ENCODE measurements around the gene TSPAN32. TPM values are rescaled to one million over a fixed set of nuclear protein-coding genes. Genes with fewer than 3 reads are reported as not detected.

TSPAN32 gene
- total RNA-seq, 1 experiment from 2014 or later: 0.39 TPM

DNA sequence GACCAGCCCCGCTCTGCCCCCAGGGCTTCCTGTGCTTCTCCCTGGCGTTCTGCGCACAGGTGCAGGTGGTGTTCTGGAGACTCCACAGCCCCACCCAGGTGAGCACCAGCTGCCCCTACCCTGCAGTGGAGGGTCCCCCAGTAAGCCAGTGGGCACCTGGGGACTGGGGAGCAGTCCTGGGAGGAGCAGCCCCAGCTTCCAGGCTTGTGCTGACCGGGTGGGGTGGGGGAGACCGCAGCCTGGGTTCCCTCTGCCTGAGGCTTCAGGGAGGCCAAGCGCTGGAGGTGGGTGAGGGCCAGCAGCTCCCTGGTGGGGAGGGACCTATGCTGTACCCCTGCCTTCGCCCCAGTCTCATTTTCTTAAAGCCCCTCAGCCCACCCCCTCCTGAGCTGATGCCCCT lies 6.9 kb downstream of the TSPAN32 start:
- Histone ChIP-seq H3K4me1 (replicated peaks) (peaks cover 84% of the 10 kb centered on the region), H3K27me3 (replicated peaks) (no peaks in the 10 kb centered on the region), H3K36me3 (no peaks in the 10 kb centered on the region), H3K4me3 (no peak overlapping the region), H3K9me3 (replicated peaks) (no peaks in the 10 kb centered on the region), H3K27ac (no peak overlapping the region)
- no peak for DNase-seq (ENCODE audit: low read depth in 1 of 2, low spot score in 2 of 2)

DNA sequence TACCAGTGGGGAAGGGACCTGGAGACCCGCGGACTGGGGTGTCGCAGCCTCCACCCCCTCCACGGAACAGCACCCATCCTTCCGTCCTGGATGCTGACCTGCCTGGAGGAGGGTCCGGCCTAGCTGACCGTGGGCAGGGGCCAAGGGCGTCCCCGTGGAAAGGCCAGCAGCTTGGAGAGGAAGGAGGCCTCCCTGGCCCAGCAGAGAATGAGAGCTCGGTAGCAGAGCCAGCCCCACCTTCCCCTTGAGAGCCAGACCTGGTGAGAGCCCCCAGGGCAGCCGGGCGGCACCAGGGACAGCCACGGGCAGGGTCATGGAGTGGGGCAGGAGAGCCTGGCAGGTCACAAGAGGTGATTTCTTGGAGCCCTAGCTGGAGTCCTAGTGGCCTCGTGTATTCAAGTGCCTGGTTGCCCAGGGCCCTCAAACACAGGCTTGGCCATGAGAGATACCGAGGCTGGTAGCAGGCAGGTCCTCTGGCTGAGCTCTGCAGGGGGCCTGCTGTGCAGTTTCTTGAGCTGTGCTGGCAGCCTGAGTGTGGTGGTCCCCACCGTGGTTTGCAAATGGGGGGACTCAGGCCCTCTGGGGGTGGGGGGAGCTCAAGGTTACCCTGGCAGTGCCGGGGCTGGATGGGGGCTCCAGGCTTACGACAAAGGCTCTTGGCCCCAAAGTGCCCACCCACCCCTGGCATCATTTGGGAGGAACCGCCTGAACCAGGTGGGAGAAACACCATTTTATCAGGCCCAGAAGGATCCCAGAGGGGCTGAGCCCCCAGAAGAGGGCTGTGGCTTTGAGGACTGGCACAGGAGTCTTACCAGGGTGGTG lies 7.6 kb downstream of the TSPAN32 start:
- no peaks in the 10 kb centered on the region for H3K36me3 ChIP-seq
- DNase-seq (ENCODE audit: low read depth in 1 of 2, low spot score in 2 of 2): no peak
- no peak overlapping the region for H3K27ac ChIP-seq
- no peak overlapping the region for H3K4me3 ChIP-seq
- no peaks in the 10 kb centered on the region for H3K27me3 ChIP-seq (replicated peaks)
- no peaks in the 10 kb centered on the region for H3K9me3 ChIP-seq (replicated peaks)
- peaks cover 83% of the 10 kb centered on the region for H3K4me1 ChIP-seq (replicated peaks)

DNA sequence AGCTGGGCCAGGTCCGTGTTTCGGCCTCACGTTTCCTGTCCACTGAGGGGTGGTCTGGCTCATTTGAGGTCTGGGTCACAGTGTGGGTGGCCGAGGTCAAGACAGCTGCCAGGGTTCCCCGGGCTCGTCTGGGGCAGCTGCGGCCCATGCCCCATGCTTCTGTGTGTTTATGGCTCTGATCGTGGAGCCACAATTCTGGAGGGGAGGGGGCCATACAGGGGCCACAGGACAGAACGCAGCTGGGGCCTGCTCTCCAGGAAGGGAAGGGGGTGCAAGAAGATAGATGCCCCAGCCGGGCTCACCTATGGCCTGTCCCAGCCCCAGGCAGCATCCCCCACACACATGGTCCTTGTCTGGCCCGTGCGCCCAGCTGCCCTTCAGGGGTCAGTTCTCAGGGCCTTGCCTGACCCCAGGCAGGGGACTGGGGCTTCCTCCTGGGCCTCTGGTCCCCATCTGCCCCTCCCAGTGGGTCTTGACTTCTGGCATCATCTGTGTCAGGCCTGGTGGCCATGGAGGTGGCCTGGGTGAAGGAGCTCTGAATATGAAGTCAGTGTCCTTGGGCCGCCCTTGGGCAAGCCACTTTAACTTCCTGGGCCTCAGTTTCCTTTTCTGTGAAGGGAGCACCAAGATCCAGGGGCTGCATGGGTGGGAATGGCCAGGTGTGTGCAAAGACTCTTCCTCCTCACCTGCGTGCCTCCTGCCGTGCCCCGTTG lies 8.4 kb downstream of the TSPAN32 start:
- Histone ChIP-seq H3K9me3 (replicated peaks) (no peaks in the 10 kb centered on the region), H3K4me3 (no peak overlapping the region), H3K4me1 (replicated peaks) (peaks cover 82% of the 10 kb centered on the region), H3K36me3 (no peaks in the 10 kb centered on the region), H3K27me3 (replicated peaks) (no peaks in the 10 kb centered on the region), H3K27ac (no peak overlapping the region)
- no peak for DNase-seq (ENCODE audit: low read depth in 1 of 2, low spot score in 2 of 2)

DNA sequence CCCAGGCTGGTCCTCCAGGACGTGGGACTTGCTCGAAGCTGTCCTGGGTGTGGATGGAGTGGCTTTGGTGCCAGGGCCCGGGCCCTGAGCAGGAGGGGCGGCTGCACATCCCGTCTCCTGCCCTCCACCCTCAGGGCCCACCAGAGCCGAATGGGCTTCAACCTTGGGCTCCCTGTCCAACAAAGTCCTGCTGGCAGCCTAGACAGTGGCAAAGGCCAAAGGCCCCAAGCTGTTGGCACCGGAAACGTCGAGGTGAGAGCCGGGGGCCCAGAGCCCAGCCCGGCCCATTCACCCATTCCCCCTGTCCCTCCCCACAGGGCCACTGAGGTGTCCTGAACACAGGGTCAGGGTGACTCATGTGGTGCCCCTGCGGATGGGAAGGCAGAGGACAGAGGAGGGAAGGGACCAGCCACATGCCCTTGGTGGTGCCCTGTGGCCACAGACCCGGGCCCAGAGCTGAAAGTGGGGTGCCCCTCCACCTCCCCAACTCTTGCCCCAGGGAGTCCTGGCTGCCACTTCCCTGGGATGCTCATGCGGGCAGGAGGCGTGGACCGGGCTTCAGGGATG lies 9.1 kb downstream of the TSPAN32 start:
- H3K9me3 ChIP-seq (replicated peaks): no peaks in the 10 kb centered on the region
- no peak for DNase-seq (ENCODE audit: low read depth in 1 of 2, low spot score in 2 of 2)
- H3K4me1 ChIP-seq (replicated peaks): peaks cover 82% of the 10 kb centered on the region
- no peak overlapping the region for H3K4me3 ChIP-seq
- H3K27ac ChIP-seq: no peak overlapping the region
- H3K36me3 ChIP-seq: no peaks in the 10 kb centered on the region
- H3K27me3 ChIP-seq (replicated peaks): no peaks in the 10 kb centered on the region

DNA sequence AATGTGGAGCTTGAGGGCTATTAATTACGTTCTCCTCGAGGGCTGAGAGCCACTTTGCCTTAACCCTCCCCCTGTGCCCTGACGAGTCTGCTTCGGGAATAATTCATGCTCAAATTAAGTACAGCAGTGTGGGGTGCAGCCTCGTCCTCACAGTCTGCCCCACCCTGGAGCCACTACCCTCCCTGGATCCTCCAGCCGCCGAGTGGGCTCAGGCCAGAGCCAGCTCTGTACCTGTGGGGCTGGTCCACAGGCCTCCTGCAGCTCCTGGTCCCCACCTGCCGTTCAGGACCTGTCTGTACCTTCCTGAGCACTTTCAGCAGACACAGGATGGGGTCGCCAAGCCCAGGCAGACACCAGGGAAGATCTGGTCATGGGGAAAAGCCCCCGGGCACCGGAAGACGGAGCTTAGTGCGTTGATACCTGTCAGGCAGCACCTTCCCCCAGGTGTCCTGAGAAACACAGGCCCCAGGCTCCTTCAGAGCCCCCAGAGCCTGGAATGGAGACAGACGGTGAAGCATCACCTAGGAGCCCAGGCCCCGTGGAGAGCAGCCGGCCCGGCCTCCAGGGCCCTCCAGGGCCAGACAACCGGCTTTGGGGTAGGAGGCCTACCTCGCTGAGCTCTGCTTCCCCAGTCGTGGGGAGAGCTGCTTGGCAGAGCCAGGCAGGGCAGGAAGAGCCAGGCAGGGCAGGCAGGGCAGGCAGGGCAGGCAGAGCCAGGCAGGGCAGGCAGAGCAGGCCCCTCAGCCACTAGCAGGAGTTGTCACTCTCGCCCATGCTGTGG lies 9.7 kb downstream of the TSPAN32 start:
- Histone ChIP-seq H3K27ac (peak overlapping the region; percentile 12), H3K9me3 (replicated peaks) (no peaks in the 10 kb centered on the region), H3K36me3 (no peaks in the 10 kb centered on the region), H3K27me3 (replicated peaks) (no peaks in the 10 kb centered on the region), H3K4me1 (replicated peaks) (peaks cover 76% of the 10 kb centered on the region), H3K4me3 (no peak overlapping the region)
- no peak for DNase-seq (ENCODE audit: low read depth in 1 of 2, low spot score in 2 of 2)

DNA sequence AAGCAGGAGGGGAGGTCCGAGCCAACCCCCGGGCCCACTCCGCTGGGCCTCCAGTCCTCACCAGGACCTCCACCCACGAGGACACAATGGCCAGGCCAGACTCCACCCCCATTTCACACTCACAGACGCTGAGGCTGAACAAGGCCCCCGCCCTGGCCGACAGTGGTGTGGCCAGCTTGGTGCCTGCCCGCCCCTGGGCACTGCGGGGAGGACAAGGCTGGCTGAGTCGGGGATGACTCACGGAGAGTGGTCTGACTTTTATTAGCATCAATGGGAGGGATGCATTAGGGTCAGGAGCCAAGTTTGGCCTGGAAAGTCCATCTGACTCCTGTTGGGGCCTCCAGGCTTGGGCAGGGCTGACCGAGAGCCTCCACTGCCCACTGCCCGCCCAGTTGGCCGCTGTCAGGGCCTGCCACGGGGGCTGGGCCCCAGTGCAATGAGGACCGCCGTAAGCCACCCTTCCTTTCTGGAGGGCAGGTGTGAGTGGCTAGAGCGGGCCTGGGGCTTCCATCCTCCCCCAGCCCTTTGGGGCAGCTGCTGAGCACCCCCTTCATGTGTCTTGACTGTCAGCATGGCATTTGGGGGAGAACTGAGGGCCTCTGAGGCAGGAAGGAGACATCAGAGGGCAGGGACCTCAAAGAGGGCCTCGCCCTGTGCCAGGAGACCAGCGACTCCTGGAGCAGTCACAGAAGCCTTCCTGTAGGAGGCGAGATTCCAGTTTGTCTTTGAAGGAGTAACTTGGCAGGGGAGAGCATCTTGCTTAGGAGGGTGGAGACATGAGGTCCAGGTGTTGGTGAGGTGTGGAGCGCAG lies 10.6 kb downstream of the TSPAN32 start:
- Histone ChIP-seq H3K4me3 (no peak overlapping the region), H3K9me3 (replicated peaks) (no peaks in the 10 kb centered on the region), H3K27me3 (replicated peaks) (no peaks in the 10 kb centered on the region), H3K4me1 (replicated peaks) (peaks cover 68% of the 10 kb centered on the region), H3K27ac (peak overlapping the region; percentile 28), H3K36me3 (no peaks in the 10 kb centered on the region)
- DNase-seq (ENCODE audit: low read depth in 1 of 2, low spot score in 2 of 2): peak; percentile 86 to 94

DNA sequence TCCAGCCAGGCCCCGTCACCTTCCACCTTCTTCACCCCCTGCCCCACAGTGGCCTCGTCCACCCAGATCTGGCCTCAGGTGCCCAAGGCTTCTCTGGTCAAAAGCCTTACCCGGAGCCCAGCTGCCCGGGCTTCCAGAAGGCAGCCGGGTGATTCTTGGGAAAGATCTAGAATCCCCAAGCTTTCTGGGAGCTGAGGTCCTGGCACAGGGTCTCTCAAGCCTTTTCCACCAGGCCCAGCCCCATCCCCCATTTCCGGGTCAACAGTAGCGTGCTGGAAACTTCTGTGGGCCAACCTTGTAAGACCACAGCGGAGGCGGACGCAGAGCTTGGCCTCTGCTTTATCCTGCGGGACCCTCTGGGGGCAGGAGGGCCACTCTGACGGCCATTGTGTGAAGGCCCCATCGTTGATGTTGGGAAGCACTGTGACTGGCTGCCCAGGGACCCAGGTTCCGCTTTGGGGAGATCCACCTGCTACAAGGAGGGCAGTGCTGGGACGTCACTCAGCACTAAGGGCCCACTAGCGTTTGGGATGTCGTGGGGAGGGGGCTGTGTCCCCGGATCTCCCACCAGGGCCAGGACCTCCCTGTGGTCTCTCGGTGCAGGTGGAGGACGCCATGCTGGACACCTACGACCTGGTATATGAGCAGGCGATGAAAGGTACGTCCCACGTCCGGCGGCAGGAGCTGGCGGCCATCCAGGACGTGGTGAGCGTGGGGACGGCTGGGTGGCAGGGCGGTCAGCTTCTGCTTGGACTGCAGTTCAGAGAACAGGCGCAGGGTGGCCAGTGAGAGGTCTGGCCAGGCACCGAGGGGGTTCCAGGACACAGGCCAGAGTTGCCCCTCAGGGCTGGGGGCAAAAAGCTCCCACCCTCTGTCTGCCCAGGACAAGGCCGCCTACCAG lies 11.5 kb downstream of the TSPAN32 start:
- DNase-seq (ENCODE audit: low read depth in 1 of 2, low spot score in 2 of 2): no peak
- peak overlapping the region; percentile 28; the same call in 1 of the 2 replicates for H3K27ac ChIP-seq
- peaks cover 62% of the 10 kb centered on the region for H3K4me1 ChIP-seq (replicated peaks)
- H3K4me3 ChIP-seq: no peak overlapping the region
- H3K27me3 ChIP-seq (replicated peaks): no peaks in the 10 kb centered on the region
- H3K36me3 ChIP-seq: no peaks in the 10 kb centered on the region
- no peaks in the 10 kb centered on the region for H3K9me3 ChIP-seq (replicated peaks)

DNA sequence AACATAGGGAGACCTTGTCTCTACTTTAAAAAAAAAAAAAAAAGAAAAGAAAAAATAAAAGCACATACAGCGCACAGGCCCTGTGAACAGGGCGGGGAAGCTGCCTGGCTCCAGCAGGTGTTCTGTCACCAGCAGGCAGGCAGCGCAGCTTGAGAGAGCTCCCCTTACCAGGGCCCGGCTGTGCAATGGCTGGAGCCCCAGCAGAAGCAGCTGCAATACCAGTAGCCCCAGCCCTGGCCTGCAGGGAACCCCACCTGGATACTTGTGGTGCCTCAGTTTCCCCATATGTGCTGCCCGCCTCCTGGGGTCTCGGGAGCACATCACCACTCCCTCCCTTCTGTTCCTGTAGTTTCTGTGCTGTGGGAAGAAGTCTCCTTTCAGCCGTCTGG lies 12.3 kb downstream of the TSPAN32 start:
- H3K27ac ChIP-seq: peak overlapping the region; percentile 72

DNA sequence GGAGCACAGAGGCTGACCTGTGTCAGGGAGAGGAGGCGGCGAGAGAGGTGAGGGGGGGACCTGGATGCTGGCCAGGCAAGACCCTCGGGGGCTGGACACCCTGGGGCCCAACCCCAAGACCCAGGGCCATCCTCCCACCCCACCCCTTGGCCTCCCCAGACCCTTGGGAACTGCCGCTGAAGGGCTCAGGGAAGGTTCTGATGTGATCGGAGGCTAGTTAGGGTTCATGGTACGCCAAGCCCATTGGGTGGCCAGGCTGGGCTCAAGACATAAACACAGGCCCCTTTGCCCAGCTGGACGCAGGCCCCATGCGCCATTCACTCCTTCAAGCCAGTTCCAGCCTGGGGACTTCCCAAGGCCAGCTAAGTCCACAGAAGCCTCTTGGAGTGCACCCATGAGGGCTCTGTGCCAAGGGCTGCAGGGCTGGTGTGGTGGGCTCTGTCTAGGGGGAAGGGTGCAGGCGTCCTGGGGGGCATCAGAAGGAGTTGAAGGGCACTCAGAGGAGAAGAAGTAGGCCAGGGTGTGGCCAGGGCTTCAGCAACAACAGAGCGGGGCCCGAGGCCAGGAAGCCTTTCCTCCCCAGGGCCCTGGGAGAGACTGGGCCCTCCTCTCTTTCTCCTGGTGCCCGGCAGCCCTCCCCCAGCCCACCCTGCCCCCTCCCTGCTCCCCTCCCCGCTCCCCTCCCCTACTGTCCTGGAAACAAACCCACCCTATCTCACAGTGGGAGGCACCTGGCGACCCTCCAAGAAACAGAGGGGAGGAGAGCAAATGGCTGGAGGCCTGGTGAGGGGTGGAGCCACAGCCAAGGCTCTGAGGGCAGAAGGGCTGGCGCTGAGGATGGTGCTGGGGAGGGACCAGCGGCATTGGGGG lies 12.9 kb downstream of the TSPAN32 start:
- Histone ChIP-seq H3K27ac (peak overlapping the region; percentile 72), H3K27me3 (replicated peaks) (no peaks in the 10 kb centered on the region)

More for the DNA sequence above, 12.3 kb downstream of the TSPAN32 start:
- H3K27me3 ChIP-seq (replicated peaks): no peaks in the 10 kb centered on the region
- H3K9me3 ChIP-seq (replicated peaks): no peaks in the 10 kb centered on the region
- no peaks in the 10 kb centered on the region for H3K36me3 ChIP-seq
- H3K4me1 ChIP-seq (replicated peaks): peaks cover 61% of the 10 kb centered on the region
- H3K4me3 ChIP-seq: no peak overlapping the region
- no peak for DNase-seq (ENCODE audit: low read depth in 1 of 2, low spot score in 2 of 2)

DNA sequence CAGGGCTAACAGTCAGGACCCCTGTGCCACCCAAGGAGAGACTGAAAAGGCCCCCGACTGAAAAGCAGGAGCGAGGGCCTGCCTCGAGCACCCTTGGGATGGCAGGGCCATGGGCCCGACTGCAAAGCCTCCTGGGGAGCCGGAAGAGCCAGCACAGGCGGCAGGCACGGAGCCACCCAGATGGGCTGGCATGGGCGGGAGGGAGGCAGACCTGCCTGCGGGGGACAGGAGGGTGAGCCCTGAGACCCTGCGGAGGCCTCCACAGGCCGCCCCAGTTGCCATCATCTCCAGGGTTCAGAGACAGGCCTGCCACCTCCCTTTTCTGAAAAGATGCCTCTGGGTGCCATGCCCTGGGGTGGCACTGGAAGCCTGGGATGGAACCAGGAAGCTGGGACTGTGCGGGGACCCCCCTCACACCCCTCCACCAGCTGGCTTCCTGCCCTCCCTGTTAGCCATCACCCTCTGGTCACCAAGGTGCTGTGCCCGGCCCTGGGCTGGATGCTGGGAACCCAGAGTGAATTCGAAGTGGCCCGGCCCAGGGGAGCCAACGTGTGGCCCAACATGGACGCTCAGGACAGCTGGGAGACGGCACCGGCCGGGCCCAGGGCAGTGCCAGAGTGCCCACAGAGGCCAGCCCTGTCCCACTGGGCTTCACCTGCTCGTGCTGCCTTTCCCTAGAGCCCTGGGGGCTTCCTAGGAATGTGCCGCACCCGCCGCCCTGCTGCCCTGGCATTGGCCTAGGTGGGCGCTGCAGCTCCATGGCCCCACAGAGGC lies 13.8 kb downstream of the TSPAN32 start:
- no peak overlapping the region; the same call in 1 of the 2 replicates for H3K27ac ChIP-seq

More for the DNA sequence above, 12.9 kb downstream of the TSPAN32 start:
- Histone ChIP-seq H3K9me3 (replicated peaks) (no peaks in the 10 kb centered on the region), H3K4me1 (replicated peaks) (peaks cover 59% of the 10 kb centered on the region), H3K36me3 (no peaks in the 10 kb centered on the region), H3K4me3 (no peak overlapping the region)
- DNase-seq (ENCODE audit: low read depth in 1 of 2, low spot score in 2 of 2): peak; percentile 87 to 97

More for the DNA sequence above, 13.8 kb downstream of the TSPAN32 start:
- Histone ChIP-seq H3K36me3 (no peaks in the 10 kb centered on the region), H3K27me3 (replicated peaks) (no peaks in the 10 kb centered on the region), H3K4me1 (replicated peaks) (peaks cover 51% of the 10 kb centered on the region), H3K9me3 (replicated peaks) (no peaks in the 10 kb centered on the region), H3K4me3 (no peak overlapping the region)
- DNase-seq (ENCODE audit: low read depth in 1 of 2, low spot score in 2 of 2): no peak

Data from SJSA1 (cell line).